Esophagus muscularis mucosa (tissue), 4 donors: Measurements from ENCODE around the gene PPP3CA. TPM values are rescaled to one million over a fixed set of nuclear protein-coding genes. Genes with fewer than 3 reads are reported as not detected.

Experiments used
- DNase-seq: peaks from one replicate; pipeline ENCODE4 v3.0.0-alpha.2; 2017; ENCODE audit errors: extremely low spot score
- H3K27ac ChIP-seq, 4 donors: fragments of 200-600 bp; sonication (generic); replicated peaks in 1 of 4; 1 replicate in 3 of 4; 2 replicates in 1 of 4; pipeline ENCODE4 v1.5.1; 2016 to 2019; ENCODE audit warnings: mild to moderate bottlenecking in 1 of 4
- H3K27me3 ChIP-seq, 4 donors: fragments of 200-600 bp; sonication (generic); one replicate each; pipeline versions ENCODE4 v1.5.1 to v1.6.0; 2016 to 2019
- H3K36me3 ChIP-seq, 4 donors: fragments of 200-600 bp; sonication (generic); one replicate each; pipeline ENCODE4 v1.5.1; 2016 to 2019
- H3K4me1 ChIP-seq, 4 donors: fragments of 200-600 bp; sonication (generic); one replicate each; pipeline ENCODE4 v1.5.1; 2016 to 2019
- H3K4me3 ChIP-seq, 4 donors: fragments of 200-600 bp; sonication (generic); 1 replicate in 2 of 4; 2 replicates in 2 of 4; pipeline ENCODE4 v1.5.1; 2016 to 2019; ENCODE audit warnings: mild to moderate bottlenecking in 4 of 4, moderate library complexity in 1 of 4
- H3K9me3 ChIP-seq, 4 donors: fragments of 200-600 bp; sonication (generic); 1 replicate in 3 of 4; 2 replicates in 1 of 4; pipeline ENCODE4 v1.5.1; 2016 to 2019
- CTCF ChIP-seq, 3 experiments: fragments of 200-600 bp in 2 of 3; fragments of 450-650 bp in 1 of 3; sonication (generic) in 2 of 3; IDR thresholded peaks; one replicate each; pipeline ENCODE4 v1.5.1; 2017 to 2019; ENCODE audit warnings: antibody characterized with exemption in 3 of 3, mild to moderate bottlenecking in 2 of 3, moderate library complexity in 1 of 3
- EP300 ChIP-seq: sonication (generic); formaldehyde crosslinking; IDR thresholded peaks from one replicate; pipeline ENCODE4 v1.6.1; 2017; ENCODE audit warnings: antibody characterized with exemption
- POLR2A ChIP-seq: fragments of 450-650 bp; IDR thresholded peaks from one replicate; pipeline ENCODE4 v1.6.1; 2017; ENCODE audit warnings: antibody characterized with exemption, moderate library complexity, mild to moderate bottlenecking, low read depth
- POLR2AphosphoS5 ChIP-seq, 2 donors: sonication (generic); formaldehyde crosslinking; IDR thresholded peaks; one replicate each; pipeline ENCODE4 v1.6.1; 2017; ENCODE audit warnings: antibody characterized with exemption in 2 of 2
- WGBS: methylation state at CpG from one replicate; pipeline ENCODE4 v1.1.5; 2018; 5-methylcytosine and 5-hydroxymethylcytosine counted together
- intact Hi-C: fragments of 100-400 bp; cut with DNase I; formaldehyde crosslinking; loops from one replicate; pipeline ENCODE4 v1.15.1; 2023
- total RNA-seq, 4 donors: library from RNA; depleted of rRNA; stranded (reverse); fragments of >200 nt; gene quantifications; one replicate each; pipeline versions ENCODE4 v1.1.0 to v1.2.1, GENCODE V29; 2016

PPP3CA gene
- total RNA-seq, 4 donors from 2014 or later, result 21.3 to 31.6 (median 23.3) TPM

DNA sequence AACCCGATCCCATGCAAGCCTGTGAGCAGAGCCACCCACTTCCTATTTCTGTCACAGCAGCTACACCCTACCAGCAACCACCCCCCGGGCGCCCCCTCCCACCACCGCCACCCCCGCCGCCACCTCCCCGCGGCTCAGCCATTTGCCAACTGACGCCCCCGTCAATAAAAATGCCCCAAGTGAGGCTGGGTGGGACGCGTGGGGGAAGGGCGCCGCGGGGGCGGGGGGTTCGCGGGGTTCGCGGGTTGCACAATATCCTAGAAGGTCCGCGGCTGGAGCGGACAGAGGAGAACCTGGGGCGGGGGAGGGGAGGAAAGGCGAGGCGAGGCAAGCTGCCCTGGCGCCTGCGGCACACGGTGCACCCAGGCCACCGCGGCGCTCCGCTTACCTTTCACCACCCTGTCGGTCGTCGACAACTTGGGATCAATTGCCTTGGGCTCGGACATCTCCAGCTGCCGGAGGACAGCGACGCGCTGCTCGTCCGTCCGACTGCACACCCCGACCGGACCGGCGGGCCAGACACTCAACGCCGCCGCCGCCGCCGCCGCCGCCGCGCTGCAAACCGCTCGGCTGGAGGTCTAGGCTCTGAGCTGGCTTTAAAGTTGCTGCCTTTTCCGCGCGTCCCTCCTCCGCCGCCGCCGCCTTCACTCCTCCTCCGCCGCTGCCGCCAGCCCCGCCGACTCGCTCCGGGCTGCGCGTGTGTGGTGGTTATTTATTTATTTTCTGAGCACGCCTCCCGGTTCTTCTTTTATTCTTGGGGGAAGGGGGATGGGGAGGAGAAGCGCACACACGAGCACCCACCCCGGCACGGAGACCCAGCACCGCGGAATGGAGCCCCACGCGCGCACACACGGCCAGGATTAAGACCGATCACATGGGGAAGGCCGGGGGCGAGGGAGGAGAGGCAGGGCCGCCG, 717 bp downstream of the PPP3CA start:
- DNase-seq, result peak; percentile 93
- H3K4me1 ChIP-seq, result peaks cover 18 to 53% (median 42%) of the 10 kb centered on the region in 4 donors
- intact Hi-C loops, result loop anchor here (5.0 to 10.0 kb wide), 2 partner anchors 119 to 152 kb away; no protein-coding TSS in a partner anchor
- H3K4me3 ChIP-seq, result peak overlapping the region; percentile 84 to 98 (median 90)
- no peaks in the 10 kb centered on the region for H3K27me3 ChIP-seq
- H3K9me3 ChIP-seq, result no peaks in the 10 kb centered on the region
- peak in 1 of 2 donors; percentile 17 for TF ChIP-seq POLR2AphosphoS5 (IDR thresholded peaks at IDR 0.05)
- TF ChIP-seq CTCF (IDR thresholded peaks at IDR 0.05), result peak in 1 of 3 experiments; percentile 8
- TF ChIP-seq POLR2A, result no peak
- peak overlapping the region; percentile 95 to 98 (median 96) for H3K27ac ChIP-seq
- H3K36me3 ChIP-seq, result no peaks in the 10 kb centered on the region
- WGBS, result under 1% methylated on average over 58 of the region's 93 CpGs

- no peak for DNase-seq
- intact Hi-C loops, result loop anchor here (5.0 to 10.0 kb wide), 2 partner anchors 118 to 151 kb away; no protein-coding TSS in a partner anchor
- peak overlapping the region; percentile 84 to 98 (median 90) for H3K4me3 ChIP-seq
- peaks cover 18 to 53% (median 42%) of the 10 kb centered on the region in 4 donors for H3K4me1 ChIP-seq
- TF ChIP-seq EP300 (no peak), POLR2AphosphoS5 (IDR thresholded peaks at IDR 0.05) (no peak), POLR2A (no peak), CTCF (IDR thresholded peaks at IDR 0.05) (no peak)
- H3K36me3 ChIP-seq, result no peaks in the 10 kb centered on the region
- peak overlapping the region; percentile 95 to 98 (median 96) for H3K27ac ChIP-seq
- H3K27me3 ChIP-seq, result no peaks in the 10 kb centered on the region
- H3K9me3 ChIP-seq, result no peaks in the 10 kb centered on the region
- WGBS, result 0% methylated on average over 17 of the region's 45 CpGs
Observed at GRCh38 chr4:101345596-101346350, 1.6 kb downstream of the PPP3CA start.

DNA sequence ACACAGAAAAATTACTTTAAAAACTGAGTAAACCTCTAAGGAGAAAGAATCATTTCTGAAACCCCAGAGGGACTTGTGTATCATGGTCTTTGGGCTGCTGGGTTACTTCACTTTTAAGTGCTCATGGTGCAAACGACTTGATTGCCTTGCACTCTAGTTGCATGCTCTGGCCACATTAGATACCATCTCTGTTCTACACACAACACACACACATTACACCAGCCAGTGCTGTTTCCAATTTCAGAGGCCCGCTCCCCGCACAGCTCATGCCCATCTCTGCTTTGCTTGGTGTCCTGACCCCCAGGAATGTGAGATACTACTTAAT, 2.1 kb downstream of the PPP3CA start:
- TF ChIP-seq EP300, result no peak
- no peak for TF ChIP-seq POLR2AphosphoS5 (IDR thresholded peaks at IDR 0.05)
- no peak for TF ChIP-seq CTCF (IDR thresholded peaks at IDR 0.05)
- no peak for TF ChIP-seq POLR2A
- H3K27ac ChIP-seq, result peak overlapping the region; percentile 95 to 98 (median 96)
- intact Hi-C loops, result loop anchor here (5.0 to 10.0 kb wide), 2 partner anchors 118 to 150 kb away; no protein-coding TSS in a partner anchor

DNA sequence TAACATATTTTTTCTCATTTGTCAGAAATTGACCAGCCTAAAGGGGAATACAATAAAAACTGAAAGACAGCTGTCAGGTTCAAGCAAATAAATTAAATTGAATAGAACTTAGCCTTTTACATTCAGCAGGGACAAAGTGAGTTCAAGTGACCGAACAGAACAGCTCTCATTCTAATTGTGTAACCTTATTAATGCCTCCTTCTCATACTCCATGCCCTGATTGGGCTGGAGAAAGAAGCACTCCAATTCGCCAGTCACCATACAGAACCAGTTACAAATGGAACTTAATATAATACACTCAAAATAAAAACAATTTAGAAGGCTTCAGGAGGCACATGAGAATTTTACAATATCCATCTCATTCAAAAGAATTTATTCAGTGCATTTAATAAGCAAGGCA, 8.0 kb downstream of the PPP3CA start:
- WGBS, result 83% methylated on average over 2 of the region's 2 CpGs
- no peak for DNase-seq
- peaks cover 0 to 59% (median 34%) of the 10 kb centered on the region in 4 donors for H3K4me1 ChIP-seq
- no peaks in the 10 kb centered on the region for H3K9me3 ChIP-seq
- no peak overlapping the region for H3K27ac ChIP-seq
- no peak for TF ChIP-seq POLR2A
- H3K27me3 ChIP-seq, result no peaks in the 10 kb centered on the region
- intact Hi-C loops, result no loop called here
- H3K36me3 ChIP-seq, result no peaks in the 10 kb centered on the region
- no peak overlapping the region for H3K4me3 ChIP-seq

More for the DNA sequence above, 2.1 kb downstream of the PPP3CA start:
- no peaks in the 10 kb centered on the region for H3K27me3 ChIP-seq
- no peaks in the 10 kb centered on the region for H3K9me3 ChIP-seq
- DNase-seq, result no peak
- WGBS, result 38% methylated on average over 3 of the region's 3 CpGs
- no peaks in the 10 kb centered on the region for H3K36me3 ChIP-seq
- peaks cover 18 to 58% (median 42%) of the 10 kb centered on the region in 4 donors for H3K4me1 ChIP-seq
- peak overlapping the region; percentile 84 to 98 (median 90) for H3K4me3 ChIP-seq

DNA sequence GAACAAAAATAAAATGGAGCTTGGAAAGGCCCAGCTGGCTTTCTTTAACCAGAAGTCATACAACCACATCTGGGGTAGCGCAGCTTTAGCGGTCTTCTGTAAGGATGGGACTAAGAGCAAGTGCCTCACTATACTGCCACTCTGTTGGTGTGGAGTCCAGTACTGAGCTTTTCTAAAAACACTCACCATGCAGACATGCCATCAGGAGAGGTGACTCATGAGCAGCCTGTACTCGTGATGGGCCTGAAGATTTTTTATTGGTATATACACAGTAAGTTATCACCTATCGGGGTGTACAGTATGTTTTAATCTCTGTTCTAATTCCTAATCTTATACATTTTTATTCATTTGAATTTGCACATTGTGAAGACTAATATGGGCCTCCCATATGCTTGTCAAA, 9.6 kb downstream of the PPP3CA start:
- TF ChIP-seq EP300 (no peak), POLR2A (no peak), CTCF (IDR thresholded peaks at IDR 0.05) (no peak), POLR2AphosphoS5 (IDR thresholded peaks at IDR 0.05) (no peak)
- Histone ChIP-seq H3K9me3 (no peaks in the 10 kb centered on the region), H3K36me3 (no peaks in the 10 kb centered on the region), H3K27ac (no peak overlapping the region), H3K4me3 (no peak overlapping the region), H3K27me3 (no peaks in the 10 kb centered on the region), H3K4me1 (peaks cover 0 to 42% (median 18%) of the 10 kb centered on the region in 4 donors)
- 83% methylated on average over 4 of the region's 4 CpGs for WGBS
- no peak for DNase-seq
- intact Hi-C loops, result no loop called here
